Rectal smooth muscle tissue (tissue), 1 donor: ENCODE results near the gene SLA2.

Source experiments
- H3K27ac ChIP-seq: one replicate; pipeline ENCODE4 v1.7.0; 2013; ENCODE audit warnings: low read depth, low read length, inconsistent platforms
- H3K27me3 ChIP-seq: one replicate; pipeline ENCODE4 v1.7.0; 2013; ENCODE audit warnings: low read length; ENCODE audit not compliant: control insufficient read depth, insufficient read depth
- H3K36me3 ChIP-seq: one replicate; pipeline ENCODE4 v1.7.0; 2013; ENCODE audit warnings: low read length; ENCODE audit not compliant: control insufficient read depth, insufficient read depth
- H3K4me1 ChIP-seq: one replicate; pipeline ENCODE4 v1.7.0; 2013; ENCODE audit warnings: low read length; ENCODE audit not compliant: control insufficient read depth, insufficient read depth
- H3K4me3 ChIP-seq: one replicate; pipeline ENCODE4 v1.7.0; 2013; ENCODE audit warnings: low read length
- H3K9ac ChIP-seq: one replicate; pipeline ENCODE4 v1.7.0; 2013; ENCODE audit warnings: low read length

SLA2 gene

DNA sequence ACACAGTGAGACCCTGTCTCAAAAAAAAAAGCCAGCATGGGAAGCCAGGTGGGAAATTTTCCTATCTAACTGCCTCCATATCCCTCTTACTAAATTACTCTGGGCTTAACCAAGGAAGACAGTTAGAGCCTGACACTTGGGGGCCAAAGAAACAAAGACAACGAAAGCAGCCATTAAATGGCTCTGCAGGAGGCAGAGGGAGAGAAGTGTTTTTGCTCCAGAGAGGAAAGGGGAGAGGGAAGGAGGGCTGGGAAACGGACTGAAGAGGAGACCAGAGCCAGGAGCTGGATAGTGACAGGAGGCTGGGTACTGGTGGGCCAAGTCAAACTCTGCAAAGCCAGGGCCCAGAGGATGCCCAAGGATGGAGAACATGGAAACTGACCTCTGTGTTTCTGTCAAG, 83.3 kb downstream of the SLA2 start:
- Histone ChIP-seq H3K9ac (no peak overlapping the region), H3K4me3 (no peak overlapping the region), H3K27me3 (no peaks in the 10 kb centered on the region), H3K4me1 (no peaks in the 10 kb centered on the region), H3K36me3 (no peaks in the 10 kb centered on the region), H3K27ac (no peak overlapping the region)
